Trophoblast cell (in vitro differentiated cells and primary cell): Measurements from ENCODE around the gene CELF4.

Source experiments
- DNase-seq, 2 donors: peaks; one replicate each; pipeline ENCODE4 v3.0.0-alpha.2; 2016
- H2AFZ ChIP-seq: 2 replicates; pipeline ENCODE4 v1.6.1; 2013; ENCODE audit warnings: low read length, moderate library complexity, mild to moderate bottlenecking; ENCODE audit not compliant: insufficient read depth, poor library complexity
- H2AK5ac ChIP-seq: 2 replicates; pipeline ENCODE4 v1.6.1; 2013; ENCODE audit warnings: mild to moderate bottlenecking, low read length
- H2BK120ac ChIP-seq: 2 replicates; pipeline ENCODE4 v1.6.1; 2013; ENCODE audit warnings: low read length, mild to moderate bottlenecking, moderate library complexity; ENCODE audit not compliant: insufficient read depth, poor library complexity
- H2BK12ac ChIP-seq: 2 replicates; pipeline ENCODE4 v1.6.1; 2013; ENCODE audit warnings: mild to moderate bottlenecking, low read length, moderate library complexity
- H2BK5ac ChIP-seq: 2 replicates; pipeline ENCODE4 v1.6.1; 2013; ENCODE audit warnings: low read length, low read depth, moderate library complexity, mild to moderate bottlenecking; ENCODE audit not compliant: poor library complexity
- H3K14ac ChIP-seq: 2 replicates; pipeline ENCODE4 v1.6.1; 2013; ENCODE audit warnings: mild to moderate bottlenecking, low read length
- H3K18ac ChIP-seq: 2 replicates; pipeline ENCODE4 v1.6.1; 2013; ENCODE audit warnings: mild to moderate bottlenecking, low read length
- H3K23ac ChIP-seq: 2 replicates; pipeline ENCODE4 v1.6.1; 2013; ENCODE audit warnings: low read length
- H3K27ac ChIP-seq: 2 replicates; pipeline ENCODE4 v1.5.1; 2013; ENCODE audit warnings: low read depth, mild to moderate bottlenecking, inconsistent platforms, low read length, moderate library complexity
- H3K27me3 ChIP-seq: 2 replicates; pipeline ENCODE4 v1.6.1; 2013; ENCODE audit warnings: inconsistent platforms, mild to moderate bottlenecking, low read length, moderate library complexity; ENCODE audit not compliant: insufficient read depth
- H3K36me3 ChIP-seq, 2 experiments: 1 replicate in 1 of 2; 2 replicates in 1 of 2; pipeline ENCODE4 v1.6.1; 2013; ENCODE audit warnings: low read length in 2 of 2, mild to moderate bottlenecking in 2 of 2, moderate library complexity in 1 of 2; ENCODE audit not compliant: insufficient read depth in 2 of 2, control insufficient read depth in 1 of 2
- H3K4ac ChIP-seq: 2 replicates; pipeline ENCODE4 v1.6.1; 2013; ENCODE audit warnings: low read depth, mild to moderate bottlenecking, low read length, moderate library complexity
- H3K4me1 ChIP-seq, 2 experiments: 1 replicate in 1 of 2; 2 replicates in 1 of 2; pipeline ENCODE4 v1.6.1; 2013; ENCODE audit warnings: low read length in 2 of 2, mild to moderate bottlenecking in 2 of 2, moderate library complexity in 1 of 2; ENCODE audit not compliant: insufficient read depth in 2 of 2, control insufficient read depth in 1 of 2
- H3K4me2 ChIP-seq: 2 replicates; pipeline ENCODE4 v1.6.1; 2013; ENCODE audit warnings: inconsistent platforms, mild to moderate bottlenecking, low read length, moderate library complexity
- H3K4me3 ChIP-seq: 2 replicates; pipeline ENCODE4 v1.5.1; 2013; ENCODE audit warnings: mild to moderate bottlenecking, low read depth, low read length, inconsistent platforms
- H3K79me1 ChIP-seq: one replicate; pipeline ENCODE4 v1.6.1; 2013; ENCODE audit warnings: low read length
- H3K79me2 ChIP-seq: 2 replicates; pipeline ENCODE4 v1.6.1; 2013; ENCODE audit warnings: low read length, mild to moderate bottlenecking; ENCODE audit not compliant: control insufficient read depth, insufficient read depth, poor library complexity
- H3K9ac ChIP-seq: 2 replicates; pipeline ENCODE4 v1.6.1; 2013; ENCODE audit warnings: mild to moderate bottlenecking, low read length
- H3K9me3 ChIP-seq: 2 replicates; pipeline ENCODE4 v1.6.1; 2013; ENCODE audit warnings: low read depth, mild to moderate bottlenecking, control low read depth, inconsistent platforms, low read length; ENCODE audit not compliant: insufficient read depth
- H4K12ac ChIP-seq: 2 replicates; pipeline ENCODE4 v1.6.1; 2013; ENCODE audit warnings: low read depth, mild to moderate bottlenecking, low read length, moderate library complexity
- H4K8ac ChIP-seq: 2 replicates; pipeline ENCODE4 v1.6.1; 2013; ENCODE audit warnings: low read depth, mild to moderate bottlenecking, low read length, moderate library complexity
- H4K91ac ChIP-seq: one replicate; pipeline ENCODE4 v1.6.1; 2013; ENCODE audit warnings: low read depth, mild to moderate bottlenecking, low read length, moderate library complexity
- WGBS: extraction: QIAGEN DNeasy Blood & Tissue Kit; methylation state at CpG from one replicate; pipeline ENCODE4 v1.1.7; 2013; ENCODE audit warnings: missing lambda C conversion rate; ENCODE audit not compliant: insufficient read length, insufficient coverage; ENCODE audit errors: extremely low coverage; 5-methylcytosine and 5-hydroxymethylcytosine counted together

The CELF4 gene

DNA sequence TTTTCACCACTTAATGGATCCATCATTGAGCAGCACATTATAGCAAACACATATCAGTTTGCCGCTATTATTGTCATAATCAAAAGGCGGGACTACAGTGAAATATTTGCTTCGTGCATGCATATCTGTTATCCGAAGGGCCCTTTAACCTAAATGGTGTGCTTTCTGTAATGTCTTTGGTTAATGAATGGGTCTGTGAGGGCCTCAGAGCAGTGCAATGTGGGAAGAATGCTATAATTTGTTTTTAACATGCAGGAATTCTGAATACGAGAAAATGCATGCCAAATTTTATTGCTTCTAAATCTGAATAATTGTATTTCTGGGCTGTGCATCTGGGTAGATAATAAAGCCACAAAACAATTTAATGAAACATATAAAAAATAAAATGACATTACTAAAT lies 32.8 kb upstream of the CELF4 start:
- H2BK120ac ChIP-seq = no peak overlapping the region
- no peak overlapping the region for H2AK5ac ChIP-seq
- no CpG with 5 or more reads among the region's 5 CpGs for WGBS
- H3K4ac ChIP-seq = no peak overlapping the region
- no peak overlapping the region for H2AFZ ChIP-seq
- H3K27ac ChIP-seq = no peak overlapping the region
- DNase-seq = no peak
- H3K14ac ChIP-seq = no peak overlapping the region
- H3K27me3 ChIP-seq = no peaks in the 10 kb centered on the region
- no peaks in the 10 kb centered on the region for H3K9me3 ChIP-seq
- H2BK5ac ChIP-seq = no peak overlapping the region
- H3K18ac ChIP-seq = no peak overlapping the region
- no peaks in the 10 kb centered on the region for H3K79me1 ChIP-seq
- no peak overlapping the region for H3K9ac ChIP-seq
- H3K23ac ChIP-seq = no peak overlapping the region
- no peaks in the 10 kb centered on the region for H3K79me2 ChIP-seq
- H4K91ac ChIP-seq = no peak overlapping the region
- H3K4me1 ChIP-seq = no peaks in the 10 kb centered on the region
- H3K4me3 ChIP-seq = no peak overlapping the region
- H3K4me2 ChIP-seq = no peak overlapping the region
- no peak overlapping the region for H2BK12ac ChIP-seq
- H4K12ac ChIP-seq = no peak overlapping the region
- no peaks in the 10 kb centered on the region for H3K36me3 ChIP-seq
- no peak overlapping the region for H4K8ac ChIP-seq

- Histone ChIP-seq H2BK12ac (no peak overlapping the region), H3K14ac (no peak overlapping the region), H3K4ac (no peak overlapping the region), H3K23ac (no peak overlapping the region), H3K4me3 (no peak overlapping the region), H3K79me2 (no peaks in the 10 kb centered on the region), H4K12ac (no peak overlapping the region), H3K18ac (no peak overlapping the region), H3K9me3 (peaks cover 2% of the 10 kb centered on the region), H3K4me2 (no peak overlapping the region), H3K79me1 (no peaks in the 10 kb centered on the region), H4K8ac (no peak overlapping the region), H3K4me1 (no peaks in the 10 kb centered on the region), H2BK120ac (no peak overlapping the region), H2AFZ (no peak overlapping the region), H3K27me3 (no peaks in the 10 kb centered on the region), H3K9ac (no peak overlapping the region), H4K91ac (no peak overlapping the region), H2BK5ac (no peak overlapping the region), H2AK5ac (no peak overlapping the region), H3K36me3 (no peaks in the 10 kb centered on the region), H3K27ac (no peak overlapping the region)
- no peak for DNase-seq
- no CpG with 5 or more reads among the region's 1 CpG for WGBS
Measured at GRCh38 chr18:37590346-37590745, 24.7 kb upstream of the CELF4 start.

- Histone ChIP-seq H3K9me3 (peaks cover 2% of the 10 kb centered on the region), H3K18ac (no peak overlapping the region), H3K27me3 (no peaks in the 10 kb centered on the region), H3K14ac (no peak overlapping the region), H3K79me1 (no peaks in the 10 kb centered on the region), H2BK120ac (no peak overlapping the region), H2AK5ac (no peak overlapping the region), H4K8ac (no peak overlapping the region), H3K4ac (no peak overlapping the region), H3K9ac (no peak overlapping the region), H2AFZ (no peak overlapping the region), H3K27ac (no peak overlapping the region), H3K4me3 (no peak overlapping the region), H4K91ac (no peak overlapping the region), H3K4me2 (no peak overlapping the region), H3K23ac (no peak overlapping the region), H3K36me3 (no peaks in the 10 kb centered on the region), H2BK12ac (no peak overlapping the region), H3K4me1 (no peaks in the 10 kb centered on the region), H3K79me2 (no peaks in the 10 kb centered on the region), H4K12ac (no peak overlapping the region), H2BK5ac (no peak overlapping the region)
- WGBS = no CpG with 5 or more reads among the region's 2 CpGs
- DNase-seq = no peak
Measured at GRCh38 chr18:37588289-37588688, 22.7 kb upstream of the CELF4 start.

- H3K4me1 ChIP-seq = no peaks in the 10 kb centered on the region
- H3K27ac ChIP-seq = no peak overlapping the region
Measured at GRCh38 chr18:37586656-37587225, 21.1 kb upstream of the CELF4 start.

More at GRCh38 chr18:37586656-37587225, 21.1 kb upstream of the CELF4 start:
- no peak overlapping the region for H2BK12ac ChIP-seq
- no CpG with 5 or more reads among the region's 8 CpGs for WGBS
- no peaks in the 10 kb centered on the region for H3K27me3 ChIP-seq
- peaks cover 2% of the 10 kb centered on the region for H3K9me3 ChIP-seq
- no peaks in the 10 kb centered on the region for H3K79me2 ChIP-seq
- no peaks in the 10 kb centered on the region for H3K36me3 ChIP-seq
- no peak overlapping the region for H3K9ac ChIP-seq
- H2AK5ac ChIP-seq = no peak overlapping the region
- no peak overlapping the region for H2BK120ac ChIP-seq
- H3K79me1 ChIP-seq = no peaks in the 10 kb centered on the region
- no peak overlapping the region for H4K8ac ChIP-seq
- DNase-seq = no peak
- no peak overlapping the region for H3K4me3 ChIP-seq
- no peak overlapping the region for H3K4ac ChIP-seq
- H4K91ac ChIP-seq = no peak overlapping the region
- H3K14ac ChIP-seq = no peak overlapping the region
- no peak overlapping the region for H3K4me2 ChIP-seq
- no peak overlapping the region for H3K18ac ChIP-seq
- H3K23ac ChIP-seq = no peak overlapping the region
- no peak overlapping the region for H4K12ac ChIP-seq
- H2AFZ ChIP-seq = no peak overlapping the region
- H2BK5ac ChIP-seq = no peak overlapping the region
